Upper lobe of left lung (tissue), 6 donors: ENCODE results near the gene HAND2. TPM values are rescaled to one million over a fixed set of nuclear protein-coding genes. Genes with fewer than 3 reads are reported as not detected.
A peak's percentile ranks its signal among the peaks of the same experiment; 100 is the strongest.

Source experiments
- ATAC-seq, 2 donors: fragments of 200-7000 bp; cut with Tn5 transposase; one replicate each; pipeline ENCODE4 v1.9.1; 2022; ENCODE audit warnings: mild to moderate bottlenecking in 2 of 2, moderate library complexity in 2 of 2; ENCODE audit not compliant: low FRiP score in 2 of 2
- DNase-seq, 2 donors: peaks; one replicate each; pipeline ENCODE4 v3.0.0-alpha.2; 2019 to 2020
- H3K27ac ChIP-seq, 4 donors: fragments of 200-600 bp; sonication (generic); one replicate each; pipeline ENCODE4 v1.5.1; 2016 to 2019
- H3K27me3 ChIP-seq, 4 donors: fragments of 200-600 bp; sonication (generic); one replicate each; pipeline ENCODE4 v1.5.1; 2017 to 2019
- H3K36me3 ChIP-seq, 4 donors: fragments of 200-600 bp; sonication (generic); one replicate each; pipeline ENCODE4 v1.5.1; 2016 to 2019
- H3K4me1 ChIP-seq, 4 donors: fragments of 200-600 bp; sonication (generic); one replicate each; pipeline ENCODE4 v1.5.1; 2018 to 2019
- H3K4me3 ChIP-seq, 4 donors: fragments of 200-600 bp; sonication (generic); one replicate each; pipeline ENCODE4 v1.5.1; 2017 to 2019; ENCODE audit warnings: mild to moderate bottlenecking in 2 of 4, moderate library complexity in 1 of 4
- H3K9me3 ChIP-seq, 4 donors: fragments of 200-600 bp; sonication (generic); one replicate each; pipeline ENCODE4 v1.5.1; 2018 to 2019
- CTCF ChIP-seq, 6 experiments: fragments of 450-650 bp in 4 of 6; fragments of 200-600 bp in 2 of 6; sonication (generic) in 2 of 6; IDR thresholded peaks; one replicate each; pipeline ENCODE4 v1.5.1; 2016 to 2019; ENCODE audit warnings: antibody characterized with exemption in 6 of 6
- EP300 ChIP-seq, 4 donors: sonication (generic); formaldehyde crosslinking; IDR thresholded peaks; one replicate each; pipeline ENCODE4 v1.5.1; 2017; ENCODE audit warnings: antibody characterized with exemption in 4 of 4, control low read depth in 2 of 4
- POLR2A ChIP-seq, 4 donors: fragments of 450-650 bp; IDR thresholded peaks; one replicate each; pipeline ENCODE4 v1.5.1; 2016 to 2017; ENCODE audit warnings: antibody characterized with exemption in 4 of 4, mild to moderate bottlenecking in 2 of 4
- POLR2AphosphoS5 ChIP-seq, 2 donors: sonication (generic); formaldehyde crosslinking; IDR thresholded peaks; one replicate each; pipeline ENCODE4 v1.5.1; 2017; ENCODE audit warnings: antibody characterized with exemption in 2 of 2
- WGBS, 2 donors: methylation state at CpG; one replicate each; pipeline ENCODE4 v1.1.5; 2017 to 2018; 5-methylcytosine and 5-hydroxymethylcytosine counted together
- total RNA-seq, 6 donors: library from RNA; depleted of rRNA in 4 of 6; stranded (reverse); fragments of >200 nt in 4 of 6; gene quantifications; one replicate each; pipeline versions ENCODE4 v1.1.0 to v1.2.1, GENCODE V29; 2016 to 2021
- donor health status: DM: no; HTN: no; CAD: no; lungs with moderate emphysema.
- donor health status: DM: no; HTN: yes; CAD: no; lungs with severe emphysema.

The HAND2 gene
- total RNA-seq, 6 donors from 2014 or later: 0.20 to 3.0 (median 0.39) TPM; not detected in 2

GRCh38 chr4:173490817-173491528 lies 39.1 kb downstream of the HAND2 start:
- ATAC-seq (peak; percentile 44 to 47), DNase-seq (no peak)
- no peak overlapping the region for H3K4me3 ChIP-seq
- no peak for TF ChIP-seq CTCF (IDR thresholded peaks at IDR 0.05)
- no peak for TF ChIP-seq POLR2A (IDR thresholded peaks at IDR 0.05)
- TF ChIP-seq POLR2AphosphoS5 (IDR thresholded peaks at IDR 0.05): no peak
- TF ChIP-seq EP300 (IDR thresholded peaks at IDR 0.05): no peak
- 57 to 63% methylated on average over 4 of the region's 4 CpGs for WGBS, 2 donors
- H3K27ac ChIP-seq: no peak overlapping the region
- no peaks in the 10 kb centered on the region for H3K36me3 ChIP-seq
- H3K4me1 ChIP-seq: peaks cover 0 to 25% (median 7%) of the 10 kb centered on the region in 4 donors
- no peaks in the 10 kb centered on the region for H3K9me3 ChIP-seq
- H3K27me3 ChIP-seq: peaks cover 0 to 4% (median 0%) of the 10 kb centered on the region in 4 donors

- H3K9me3 ChIP-seq: no peaks in the 10 kb centered on the region
- H3K4me1 ChIP-seq: peaks cover 0 to 25% (median 7%) of the 10 kb centered on the region in 4 donors
- TF ChIP-seq EP300 (IDR thresholded peaks at IDR 0.05) (no peak), CTCF (IDR thresholded peaks at IDR 0.05) (no peak), POLR2A (IDR thresholded peaks at IDR 0.05) (no peak), POLR2AphosphoS5 (IDR thresholded peaks at IDR 0.05) (no peak)
- DNase-seq (no peak), ATAC-seq (no peak)
- WGBS, 2 donors: 52 to 72% methylated on average over 3 of the region's 3 CpGs
- no peaks in the 10 kb centered on the region for H3K36me3 ChIP-seq
- no peak overlapping the region for H3K27ac ChIP-seq
- peaks cover 0 to 4% (median 0%) of the 10 kb centered on the region in 4 donors for H3K27me3 ChIP-seq
- no peak overlapping the region for H3K4me3 ChIP-seq
These were observed 39.8 kb downstream of the HAND2 start for GRCh38 chr4:173490256-173490655.

- H3K27me3 ChIP-seq: peaks cover 0 to 4% (median 0%) of the 10 kb centered on the region in 4 donors
- no peak for TF ChIP-seq EP300 (IDR thresholded peaks at IDR 0.05)
- TF ChIP-seq POLR2AphosphoS5 (IDR thresholded peaks at IDR 0.05): no peak
- no peak for TF ChIP-seq POLR2A (IDR thresholded peaks at IDR 0.05)
- TF ChIP-seq CTCF (IDR thresholded peaks at IDR 0.05): no peak
- H3K9me3 ChIP-seq: no peaks in the 10 kb centered on the region
- peaks cover 0 to 25% (median 7%) of the 10 kb centered on the region in 4 donors for H3K4me1 ChIP-seq
- ATAC-seq: no peak
- no peak for DNase-seq
- no peak overlapping the region for H3K4me3 ChIP-seq
- no peak overlapping the region for H3K27ac ChIP-seq
- H3K36me3 ChIP-seq: no peaks in the 10 kb centered on the region
These were observed 40.5 kb downstream of the HAND2 start for GRCh38 chr4:173489514-173489913.

GRCh38 chr4:173488656-173489055 lies 41.4 kb downstream of the HAND2 start:
- no peak overlapping the region for H3K4me3 ChIP-seq
- no peaks in the 10 kb centered on the region for H3K9me3 ChIP-seq
- no peak for DNase-seq
- TF ChIP-seq EP300 (IDR thresholded peaks at IDR 0.05) (no peak), CTCF (IDR thresholded peaks at IDR 0.05) (no peak), POLR2A (IDR thresholded peaks at IDR 0.05) (no peak), POLR2AphosphoS5 (IDR thresholded peaks at IDR 0.05) (no peak)
- no peak overlapping the region for H3K27ac ChIP-seq
- peaks cover 0 to 20% (median 3%) of the 10 kb centered on the region in 4 donors for H3K4me1 ChIP-seq
- ATAC-seq: no peak
- H3K27me3 ChIP-seq: no peaks in the 10 kb centered on the region
- H3K36me3 ChIP-seq: no peaks in the 10 kb centered on the region
- WGBS, 2 donors: 29 to 46% methylated on average over 1 of the region's 1 CpG

- 90 to 100% methylated on average over 1 of the region's 1 CpG for WGBS, 2 donors
- Histone ChIP-seq H3K27me3 (no peaks in the 10 kb centered on the region), H3K4me1 (peaks cover 0 to 20% (median 2%) of the 10 kb centered on the region in 4 donors), H3K27ac (no peak overlapping the region), H3K36me3 (no peaks in the 10 kb centered on the region), H3K9me3 (no peaks in the 10 kb centered on the region), H3K4me3 (no peak overlapping the region)
- ATAC-seq (no peak), DNase-seq (no peak)
- TF ChIP-seq EP300 (IDR thresholded peaks at IDR 0.05): no peak
- no peak for TF ChIP-seq POLR2AphosphoS5 (IDR thresholded peaks at IDR 0.05)
- no peak for TF ChIP-seq CTCF (IDR thresholded peaks at IDR 0.05)
- no peak for TF ChIP-seq POLR2A (IDR thresholded peaks at IDR 0.05)
These were observed 42.0 kb downstream of the HAND2 start for GRCh38 chr4:173488074-173488473.
